ENCODE measurements around the gene RFX8.

DNA sequence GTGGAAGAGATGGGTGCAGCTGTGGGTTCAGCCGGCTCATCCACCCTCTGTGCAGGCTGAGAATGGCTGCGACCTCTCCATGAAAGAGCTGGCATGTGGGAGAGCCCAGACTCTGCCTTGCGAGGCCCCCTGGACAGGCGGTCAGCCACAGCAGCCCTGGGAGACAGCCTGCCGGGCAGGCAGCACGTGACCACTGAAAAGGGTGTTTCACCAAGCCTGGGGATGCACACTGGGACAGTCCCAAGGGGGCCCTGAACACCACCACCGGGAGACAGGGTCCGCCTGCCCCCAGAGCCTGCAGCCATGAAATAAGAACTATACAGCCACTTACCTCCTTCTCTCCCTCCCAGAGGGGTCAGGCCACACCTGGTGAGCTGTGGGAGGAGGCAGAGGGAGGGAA lies 11.5 kb downstream of the RFX8 start:
- TF ChIP-seq, protein P1, sequence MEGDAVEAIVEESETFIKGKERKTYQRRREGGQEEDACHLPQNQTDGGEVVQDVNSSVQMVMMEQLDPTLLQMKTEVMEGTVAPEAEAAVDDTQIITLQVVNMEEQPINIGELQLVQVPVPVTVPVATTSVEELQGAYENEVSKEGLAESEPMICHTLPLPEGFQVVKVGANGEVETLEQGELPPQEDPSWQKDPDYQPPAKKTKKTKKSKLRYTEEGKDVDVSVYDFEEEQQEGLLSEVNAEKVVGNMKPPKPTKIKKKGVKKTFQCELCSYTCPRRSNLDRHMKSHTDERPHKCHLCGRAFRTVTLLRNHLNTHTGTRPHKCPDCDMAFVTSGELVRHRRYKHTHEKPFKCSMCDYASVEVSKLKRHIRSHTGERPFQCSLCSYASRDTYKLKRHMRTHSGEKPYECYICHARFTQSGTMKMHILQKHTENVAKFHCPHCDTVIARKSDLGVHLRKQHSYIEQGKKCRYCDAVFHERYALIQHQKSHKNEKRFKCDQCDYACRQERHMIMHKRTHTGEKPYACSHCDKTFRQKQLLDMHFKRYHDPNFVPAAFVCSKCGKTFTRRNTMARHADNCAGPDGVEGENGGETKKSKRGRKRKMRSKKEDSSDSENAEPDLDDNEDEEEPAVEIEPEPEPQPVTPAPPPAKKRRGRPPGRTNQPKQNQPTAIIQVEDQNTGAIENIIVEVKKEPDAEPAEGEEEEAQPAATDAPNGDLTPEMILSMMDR (conservative IDR thresholded peaks at IDR 0.05; ENCODE audit: low read length), result no peak
- TF ChIP-seq EZH2phosphoT487 (IDR thresholded peaks at IDR 0.05; ENCODE audit: borderline replicate concordance), result no peak
